Neural crest cell (in vitro differentiated cells): ENCODE measurements around the gene ATP2B1. TPM values are rescaled to one million over a fixed set of nuclear protein-coding genes. Genes with fewer than 3 reads are reported as not detected.

ENCODE experiments used
- DNase-seq: peaks from one replicate; pipeline ENCODE4 v3.0.0; 2021; ENCODE audit warnings: low read depth, mixed read lengths, low spot score
- H3K27ac Mint-ChIP-seq: one replicate; pipeline ENCODE4 v1.8.0; 2021; ENCODE audit warnings: mild to moderate bottlenecking, mixed read lengths; ENCODE audit not compliant: unreplicated experiment
- H3K27me3 Mint-ChIP-seq: 2 replicates; pipeline ENCODE4 v1.8.0; 2021; ENCODE audit warnings: low read depth, mild to moderate bottlenecking, mixed read lengths
- H3K36me3 Mint-ChIP-seq: 2 replicates; pipeline ENCODE4 v1.8.0; 2021; ENCODE audit warnings: low read depth, mild to moderate bottlenecking, mixed read lengths
- H3K4me1 Mint-ChIP-seq: 2 replicates; pipeline ENCODE4 v1.8.0; 2021; ENCODE audit warnings: mixed read lengths
- H3K4me3 Mint-ChIP-seq: one replicate; pipeline ENCODE4 v1.8.0; 2021; ENCODE audit warnings: mild to moderate bottlenecking, mixed read lengths
- H3K9me3 Mint-ChIP-seq: 2 replicates; pipeline ENCODE4 v1.8.0; 2021; ENCODE audit warnings: mixed read lengths
- total RNA-seq: library from RNA; stranded (reverse); gene quantifications from 2 replicates; pipeline ENCODE4 v1.2.1, GENCODE V29; 2021
- TF ChIP-seq, protein P1 (sequence below): fragments of 200-600 bp; sonication (generic); conservative IDR thresholded peaks from 2 replicates; pipeline ENCODE4 v1.5.0; 2021; ENCODE audit warnings: antibody characterized with exemption, mild to moderate bottlenecking

The ATP2B1 gene
- total RNA-seq, 1 donor from 2014 or later, result 50.8 TPM

DNA sequence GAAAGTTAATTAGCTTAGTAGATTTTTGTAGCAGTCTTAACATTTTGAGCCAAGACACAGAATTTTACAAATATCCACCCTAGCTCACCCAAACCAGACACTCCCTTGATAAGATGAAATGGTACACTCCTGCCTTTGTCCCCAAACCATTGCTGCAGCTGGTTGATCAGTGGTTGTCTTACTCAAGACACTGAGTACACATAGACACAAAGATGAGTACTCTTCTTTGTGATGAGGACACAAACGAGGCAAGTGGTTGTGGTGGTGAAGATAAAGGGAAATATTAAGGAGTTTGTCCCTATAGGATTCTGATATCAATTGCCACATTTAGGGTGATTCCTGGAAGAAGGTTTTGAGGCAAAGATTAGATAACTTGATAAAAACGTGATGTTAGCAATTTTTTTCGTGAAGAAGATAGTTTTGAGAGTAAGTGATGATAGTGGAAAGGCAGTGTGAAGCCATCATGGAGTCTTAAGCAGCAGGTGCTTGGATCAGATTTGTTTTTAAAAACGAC lies 21.4 kb upstream of the ATP2B1 start:
- H3K4me1 Mint-ChIP-seq, result peaks cover 8% of the 10 kb centered on the region
- TF ChIP-seq, protein P1, sequence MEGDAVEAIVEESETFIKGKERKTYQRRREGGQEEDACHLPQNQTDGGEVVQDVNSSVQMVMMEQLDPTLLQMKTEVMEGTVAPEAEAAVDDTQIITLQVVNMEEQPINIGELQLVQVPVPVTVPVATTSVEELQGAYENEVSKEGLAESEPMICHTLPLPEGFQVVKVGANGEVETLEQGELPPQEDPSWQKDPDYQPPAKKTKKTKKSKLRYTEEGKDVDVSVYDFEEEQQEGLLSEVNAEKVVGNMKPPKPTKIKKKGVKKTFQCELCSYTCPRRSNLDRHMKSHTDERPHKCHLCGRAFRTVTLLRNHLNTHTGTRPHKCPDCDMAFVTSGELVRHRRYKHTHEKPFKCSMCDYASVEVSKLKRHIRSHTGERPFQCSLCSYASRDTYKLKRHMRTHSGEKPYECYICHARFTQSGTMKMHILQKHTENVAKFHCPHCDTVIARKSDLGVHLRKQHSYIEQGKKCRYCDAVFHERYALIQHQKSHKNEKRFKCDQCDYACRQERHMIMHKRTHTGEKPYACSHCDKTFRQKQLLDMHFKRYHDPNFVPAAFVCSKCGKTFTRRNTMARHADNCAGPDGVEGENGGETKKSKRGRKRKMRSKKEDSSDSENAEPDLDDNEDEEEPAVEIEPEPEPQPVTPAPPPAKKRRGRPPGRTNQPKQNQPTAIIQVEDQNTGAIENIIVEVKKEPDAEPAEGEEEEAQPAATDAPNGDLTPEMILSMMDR, result no peak
- H3K9me3 Mint-ChIP-seq, result no peaks in the 10 kb centered on the region
- no peaks in the 10 kb centered on the region for H3K36me3 Mint-ChIP-seq
- no peak overlapping the region for H3K27ac Mint-ChIP-seq
- H3K27me3 Mint-ChIP-seq, result no peaks in the 10 kb centered on the region
- no peak for DNase-seq
- no peak overlapping the region for H3K4me3 Mint-ChIP-seq

GRCh38 chr12:89723276-89723675 lies 14.6 kb upstream of the ATP2B1 start:
- Mint-ChIP-seq H3K4me3 (no peak overlapping the region), H3K4me1 (no peaks in the 10 kb centered on the region), H3K27ac (no peak overlapping the region), H3K36me3 (no peaks in the 10 kb centered on the region), H3K27me3 (no peaks in the 10 kb centered on the region), H3K9me3 (peaks cover 6% of the 10 kb centered on the region)
- no peak for DNase-seq
- TF ChIP-seq, protein P1, result no peak

DNA sequence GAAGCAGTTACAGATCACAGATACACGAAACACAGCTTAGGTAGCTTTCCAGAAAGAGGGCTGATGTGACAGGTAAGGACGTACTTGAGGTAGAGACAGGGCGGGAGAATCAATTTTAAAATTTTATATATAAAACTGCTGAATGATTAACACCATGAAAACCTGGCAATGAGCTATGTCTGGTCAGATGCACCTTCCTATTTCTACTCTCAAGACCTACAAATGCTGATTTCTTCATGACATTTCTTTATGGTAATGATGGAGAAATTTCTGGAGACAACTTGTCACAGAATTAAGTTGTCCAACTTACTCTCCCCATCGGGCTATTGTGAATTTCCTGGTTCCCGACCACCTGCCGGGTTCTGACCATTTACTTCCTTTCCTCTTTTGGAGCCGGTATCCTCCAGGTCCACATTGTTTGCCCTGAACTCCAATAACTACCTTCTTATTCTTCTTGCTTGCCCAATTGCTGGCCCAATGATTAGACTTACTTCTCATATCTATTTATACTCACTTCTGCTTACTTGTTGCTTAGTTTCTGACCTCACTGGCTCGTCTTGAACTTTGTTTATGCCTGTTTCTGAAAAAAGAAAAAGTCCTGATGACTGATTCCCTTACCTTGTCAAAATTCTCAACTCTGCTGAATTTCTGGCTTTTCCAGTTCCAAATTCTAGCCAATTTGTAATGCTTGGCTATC lies 12.8 kb upstream of the ATP2B1 start:
- Mint-ChIP-seq H3K4me3 (no peak overlapping the region), H3K27me3 (no peaks in the 10 kb centered on the region), H3K4me1 (no peaks in the 10 kb centered on the region), H3K9me3 (peaks cover 6% of the 10 kb centered on the region), H3K36me3 (no peaks in the 10 kb centered on the region), H3K27ac (no peak overlapping the region)
- no peak for DNase-seq
- TF ChIP-seq, protein P1, result no peak

DNA sequence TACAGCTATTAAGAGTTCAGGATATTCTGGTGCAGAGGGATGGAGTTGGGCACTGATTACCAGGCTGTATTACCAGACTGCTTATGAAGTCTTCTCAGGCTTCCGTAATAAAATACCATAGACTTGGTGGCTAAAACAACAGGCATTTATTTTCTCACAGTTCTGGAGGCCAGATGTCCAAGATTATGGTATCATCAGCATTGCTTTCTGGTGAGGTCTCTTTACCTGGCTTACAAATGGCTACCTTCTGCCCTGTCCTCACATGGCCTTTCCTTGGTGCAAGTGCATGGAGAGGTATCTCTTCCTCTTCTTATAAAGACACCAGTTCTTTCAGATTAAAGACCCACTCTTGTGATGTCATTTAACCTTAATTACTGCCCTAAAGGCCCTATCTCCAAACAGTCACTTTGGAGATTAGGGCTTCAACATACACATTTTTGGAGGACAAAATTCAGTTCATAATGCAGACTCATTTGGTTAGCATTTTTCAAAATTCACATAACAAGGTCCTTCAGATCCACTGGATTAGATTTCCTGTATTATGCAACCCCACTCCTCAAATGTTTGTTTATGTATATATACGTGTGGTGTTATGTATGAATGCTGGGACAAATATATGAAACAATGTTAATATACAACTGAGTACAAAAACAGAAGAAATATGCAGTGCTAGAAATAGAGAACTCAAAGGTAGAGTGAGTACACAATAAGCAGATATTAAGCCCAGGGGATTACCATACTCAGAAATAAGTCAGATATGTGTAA lies 9.3 kb upstream of the ATP2B1 start:
- TF ChIP-seq, protein P1, result no peak
- peaks cover 2% of the 10 kb centered on the region for H3K36me3 Mint-ChIP-seq
- peaks cover 15% of the 10 kb centered on the region for H3K9me3 Mint-ChIP-seq
- no peak overlapping the region for H3K4me3 Mint-ChIP-seq
- H3K27ac Mint-ChIP-seq, result no peak overlapping the region
- DNase-seq, result no peak
- H3K27me3 Mint-ChIP-seq, result no peaks in the 10 kb centered on the region
- no peaks in the 10 kb centered on the region for H3K4me1 Mint-ChIP-seq

GRCh38 chr12:89712706-89713105 lies 4.1 kb upstream of the ATP2B1 start:
- H3K27me3 Mint-ChIP-seq, result peaks cover 21% of the 10 kb centered on the region
- H3K36me3 Mint-ChIP-seq, result peaks cover 2% of the 10 kb centered on the region
- peaks cover 10% of the 10 kb centered on the region for H3K4me1 Mint-ChIP-seq

More at GRCh38 chr12:89712706-89713105, 4.1 kb upstream of the ATP2B1 start:
- Mint-ChIP-seq H3K27ac (no peak overlapping the region), H3K4me3 (no peak overlapping the region), H3K9me3 (peaks cover 9% of the 10 kb centered on the region)
- DNase-seq, result no peak
- TF ChIP-seq, protein P1, result no peak
